ENCODE results near the gene UBR3.

Gene UBR3

DNA sequence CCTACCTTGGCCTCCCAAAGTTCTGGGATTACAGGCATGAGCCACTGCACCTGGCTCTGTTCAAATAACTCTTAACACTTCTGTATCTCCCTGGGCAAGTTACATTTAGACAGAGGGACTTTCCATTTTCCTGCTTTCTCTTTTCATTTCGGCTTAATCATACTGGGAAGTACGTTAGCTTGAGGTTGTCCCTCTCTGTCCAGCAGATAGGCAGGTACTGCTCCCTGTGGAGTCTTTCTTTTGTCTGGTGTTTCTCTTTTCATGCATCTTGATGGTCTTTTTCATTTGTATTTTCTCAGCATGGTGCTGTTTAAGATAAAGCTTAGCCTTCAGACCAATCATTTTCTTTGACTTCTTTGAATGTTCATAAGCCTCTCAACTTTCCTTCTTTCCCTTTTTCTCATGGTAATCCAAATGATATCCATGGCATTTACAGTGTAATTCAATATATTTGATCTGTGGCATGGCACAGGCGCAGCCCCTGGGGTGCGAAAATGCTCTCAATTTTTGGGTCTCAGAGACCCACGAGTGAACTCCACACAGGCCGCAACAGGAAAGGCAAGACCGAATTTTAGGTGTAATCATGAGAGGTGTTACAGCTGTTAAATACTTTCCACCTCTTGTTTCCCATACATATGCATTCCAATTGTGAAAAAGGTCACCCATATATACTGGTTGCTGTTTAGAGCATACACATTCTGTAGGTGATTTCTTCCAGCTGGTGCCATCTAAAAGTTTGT, 250.7 kb downstream of the UBR3 start:
- H3K4me1 ChIP-seq (ENCODE audit: insufficient read depth, poor library complexity, severe bottlenecking) = peaks cover 10% of the 10 kb centered on the region

DNA sequence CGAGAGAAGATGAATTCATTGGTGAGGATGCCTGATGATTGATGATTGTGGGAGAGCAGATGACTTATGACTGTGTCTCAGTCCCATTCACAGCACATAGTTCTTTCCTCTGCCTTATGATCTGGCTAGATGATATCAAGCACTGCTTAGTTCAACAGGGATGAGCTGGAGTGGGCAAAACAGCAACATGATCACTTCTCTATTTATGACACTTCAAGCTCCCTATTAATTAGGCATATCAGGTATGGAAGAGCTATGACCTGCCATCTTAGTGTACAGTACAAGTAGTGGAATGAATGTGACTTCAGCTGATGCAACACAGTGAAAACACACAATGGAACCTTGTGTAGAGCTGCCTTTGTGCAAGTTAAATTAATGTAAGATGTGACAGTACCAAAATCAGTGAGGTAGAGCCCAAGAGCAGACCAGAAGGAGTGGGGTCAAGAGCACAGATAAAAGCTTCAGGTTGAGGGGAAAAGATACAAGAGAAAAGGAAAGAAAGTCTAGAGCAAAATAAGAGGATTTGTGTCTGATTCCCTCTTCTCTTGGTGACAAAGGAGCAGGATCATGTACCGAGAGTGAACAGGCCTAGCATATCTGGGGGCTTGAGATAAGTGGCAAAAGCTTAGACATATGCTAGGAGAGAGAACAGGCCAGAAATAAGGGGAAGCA, 257.7 kb downstream of the UBR3 start:
- Histone ChIP-seq H3K4me1 (ENCODE audit: insufficient read depth, poor library complexity, severe bottlenecking) (no peaks in the 10 kb centered on the region), H3K27ac (ENCODE audit: poor library complexity, severe bottlenecking) (no peak overlapping the region), H3K4me3 (ENCODE audit: severe bottlenecking) (no peak overlapping the region), H3K27me3 (ENCODE audit: insufficient read depth, poor library complexity, severe bottlenecking) (no peaks in the 10 kb centered on the region), H3K36me3 (ENCODE audit: low read depth) (peaks cover 7% of the 10 kb centered on the region; the same call in 1 of the 2 replicates), H3K9me3 (ENCODE audit: severe bottlenecking) (no peaks in the 10 kb centered on the region)
- ATAC-seq (ENCODE audit: low read depth) (no peak), DNase-seq (ENCODE audit: low spot score) (no peak)
- TF ChIP-seq, protein P1, sequence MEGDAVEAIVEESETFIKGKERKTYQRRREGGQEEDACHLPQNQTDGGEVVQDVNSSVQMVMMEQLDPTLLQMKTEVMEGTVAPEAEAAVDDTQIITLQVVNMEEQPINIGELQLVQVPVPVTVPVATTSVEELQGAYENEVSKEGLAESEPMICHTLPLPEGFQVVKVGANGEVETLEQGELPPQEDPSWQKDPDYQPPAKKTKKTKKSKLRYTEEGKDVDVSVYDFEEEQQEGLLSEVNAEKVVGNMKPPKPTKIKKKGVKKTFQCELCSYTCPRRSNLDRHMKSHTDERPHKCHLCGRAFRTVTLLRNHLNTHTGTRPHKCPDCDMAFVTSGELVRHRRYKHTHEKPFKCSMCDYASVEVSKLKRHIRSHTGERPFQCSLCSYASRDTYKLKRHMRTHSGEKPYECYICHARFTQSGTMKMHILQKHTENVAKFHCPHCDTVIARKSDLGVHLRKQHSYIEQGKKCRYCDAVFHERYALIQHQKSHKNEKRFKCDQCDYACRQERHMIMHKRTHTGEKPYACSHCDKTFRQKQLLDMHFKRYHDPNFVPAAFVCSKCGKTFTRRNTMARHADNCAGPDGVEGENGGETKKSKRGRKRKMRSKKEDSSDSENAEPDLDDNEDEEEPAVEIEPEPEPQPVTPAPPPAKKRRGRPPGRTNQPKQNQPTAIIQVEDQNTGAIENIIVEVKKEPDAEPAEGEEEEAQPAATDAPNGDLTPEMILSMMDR (IDR thresholded peaks at IDR 0.05; ENCODE audit: poor library complexity, severe bottlenecking) = no peak

More for the DNA sequence above, 250.7 kb downstream of the UBR3 start:
- Histone ChIP-seq H3K27me3 (ENCODE audit: insufficient read depth, poor library complexity, severe bottlenecking) (no peaks in the 10 kb centered on the region), H3K4me3 (ENCODE audit: severe bottlenecking) (no peak overlapping the region), H3K9me3 (ENCODE audit: severe bottlenecking) (no peaks in the 10 kb centered on the region), H3K27ac (ENCODE audit: poor library complexity, severe bottlenecking) (no peak overlapping the region), H3K36me3 (ENCODE audit: low read depth) (peaks cover 18% of the 10 kb centered on the region)
- DNase-seq (ENCODE audit: low spot score) (no peak), ATAC-seq (ENCODE audit: low read depth) (no peak)
- TF ChIP-seq, protein P1 (IDR thresholded peaks at IDR 0.05; ENCODE audit: poor library complexity, severe bottlenecking) = no peak

DNA sequence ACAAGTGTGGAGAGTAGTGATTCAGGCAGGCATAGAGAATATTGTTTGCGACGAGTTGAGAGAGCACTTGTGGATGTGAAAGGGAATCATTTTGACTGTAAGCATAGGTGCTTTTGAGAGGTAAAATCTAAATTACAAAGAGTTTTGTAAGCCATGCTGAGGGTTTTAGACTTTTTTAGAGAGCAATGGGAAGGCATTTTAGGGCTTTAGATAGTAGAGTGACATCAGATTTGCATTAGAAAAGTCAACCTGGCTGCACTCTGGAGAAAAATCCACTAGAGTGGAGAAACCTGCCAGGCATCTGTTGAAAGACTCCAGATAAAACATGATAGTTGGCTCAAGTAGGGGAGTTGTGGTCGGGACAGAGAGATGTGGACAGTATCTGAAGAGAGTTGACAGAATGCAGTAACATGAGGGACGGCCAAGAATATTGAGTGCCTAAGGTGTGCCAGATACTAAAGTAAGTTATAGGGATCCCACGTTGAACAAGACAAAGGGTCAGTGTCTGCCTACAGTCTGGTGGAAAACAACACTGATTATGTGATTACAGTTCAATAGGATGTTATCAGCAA, 258.9 kb downstream of the UBR3 start:
- peaks cover 3% of the 10 kb centered on the region; the same call in 1 of the 2 replicates for H3K36me3 ChIP-seq (ENCODE audit: low read depth)
- ATAC-seq (ENCODE audit: low read depth) = no peak
- no peak overlapping the region for H3K4me3 ChIP-seq (ENCODE audit: severe bottlenecking)
- no peaks in the 10 kb centered on the region for H3K9me3 ChIP-seq (ENCODE audit: severe bottlenecking)
- no peaks in the 10 kb centered on the region for H3K27me3 ChIP-seq (ENCODE audit: insufficient read depth, poor library complexity, severe bottlenecking)
- no peak overlapping the region for H3K27ac ChIP-seq (ENCODE audit: poor library complexity, severe bottlenecking)
- no peaks in the 10 kb centered on the region for H3K4me1 ChIP-seq (ENCODE audit: insufficient read depth, poor library complexity, severe bottlenecking)
- no peak for DNase-seq (ENCODE audit: low spot score)
- TF ChIP-seq, protein P1 (IDR thresholded peaks at IDR 0.05; ENCODE audit: poor library complexity, severe bottlenecking) = no peak

DNA sequence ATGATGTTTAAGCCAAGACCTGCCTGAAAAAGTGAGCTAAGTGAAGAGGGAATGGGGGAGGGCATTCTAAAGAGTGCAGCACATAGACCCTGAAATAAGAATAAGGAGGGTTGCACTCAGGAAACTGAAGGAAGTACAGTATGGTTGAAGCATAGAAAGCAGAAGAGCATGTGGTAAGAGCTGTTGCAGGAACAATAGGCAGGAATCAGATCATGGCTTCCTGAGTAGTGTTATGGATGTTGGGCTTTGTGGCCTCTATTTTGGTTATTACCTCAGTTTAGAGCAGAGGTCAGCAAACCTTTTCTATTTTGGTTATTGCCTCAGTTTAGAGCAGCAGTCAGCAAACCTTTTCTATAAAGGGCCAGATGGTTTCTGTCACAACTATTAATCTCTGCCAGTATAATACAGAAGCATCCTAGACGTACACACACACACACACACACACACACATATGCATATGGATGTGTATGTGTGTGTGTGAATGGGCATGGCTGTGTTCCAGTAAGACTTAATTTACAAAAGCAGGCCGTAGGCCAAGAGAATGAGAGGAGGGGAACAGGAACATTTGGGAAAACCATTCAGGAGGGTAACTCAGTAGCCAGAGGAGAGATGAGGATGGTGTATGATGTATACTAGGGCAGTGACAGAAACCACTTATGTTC, 259.6 kb downstream of the UBR3 start:
- H3K27me3 ChIP-seq (ENCODE audit: insufficient read depth, poor library complexity, severe bottlenecking) = no peaks in the 10 kb centered on the region
- TF ChIP-seq, protein P1 (IDR thresholded peaks at IDR 0.05; ENCODE audit: poor library complexity, severe bottlenecking) = no peak
- H3K4me3 ChIP-seq (ENCODE audit: severe bottlenecking) = no peak overlapping the region
- no peaks in the 10 kb centered on the region for H3K4me1 ChIP-seq (ENCODE audit: insufficient read depth, poor library complexity, severe bottlenecking)
- DNase-seq (ENCODE audit: low spot score) (no peak), ATAC-seq (ENCODE audit: low read depth) (no peak)
- no peaks in the 10 kb centered on the region for H3K9me3 ChIP-seq (ENCODE audit: severe bottlenecking)
- H3K27ac ChIP-seq (ENCODE audit: poor library complexity, severe bottlenecking) = no peak overlapping the region
- H3K36me3 ChIP-seq (ENCODE audit: low read depth) = no peaks in the 10 kb centered on the region; the same call in 1 of the 2 replicates

Data from RWPE2 (cell line).